CD14-positive monocyte (primary cell): ENCODE results near the gene HOXB5. TPM values are rescaled to one million over a fixed set of nuclear protein-coding genes. Genes with fewer than 3 reads are reported as not detected.

Experiments used
- DNase-seq, 3 donors: peaks; one replicate each; pipeline ENCODE4 v3.0.0-alpha.2; 2011 to 2022
- H2AFZ ChIP-seq: 2 replicates; pipeline ENCODE4 v1.6.0; 2012; ENCODE audit warnings: mild to moderate bottlenecking, low read depth, low read length, inconsistent platforms; ENCODE audit not compliant: insufficient read depth, poor library complexity, severe bottlenecking
- H3K27ac ChIP-seq, 2 donors: 1 replicate in 1 of 2; 2 replicates in 1 of 2; pipeline ENCODE4 v1.5.1; 2012 to 2013; ENCODE audit warnings: low read length in 2 of 2, control low read depth in 1 of 2, inconsistent platforms in 1 of 2, low read depth in 1 of 2, mild to moderate bottlenecking in 1 of 2
- H3K27me3 ChIP-seq, 2 donors: one replicate each; pipeline versions ENCODE4 v1.6.0 to v1.6.1; 2011 to 2013; ENCODE audit warnings: low read length in 2 of 2; ENCODE audit not compliant: control insufficient read depth in 2 of 2, insufficient read depth in 2 of 2
- H3K36me3 ChIP-seq, 2 donors: replicated peaks in 1 of 2; 1 replicate in 1 of 2; 2 replicates in 1 of 2; pipeline versions ENCODE4 v1.5.1 to v1.6.1; 2012 to 2013; ENCODE audit warnings: low read length in 2 of 2, control low read depth in 1 of 2, inconsistent platforms in 1 of 2, mild to moderate bottlenecking in 1 of 2; ENCODE audit not compliant: insufficient read depth in 2 of 2, control insufficient read depth in 1 of 2
- H3K4me1 ChIP-seq, 2 donors: 1 replicate in 1 of 2; 2 replicates in 1 of 2; pipeline versions ENCODE4 v1.5.1 to v1.6.1; 2012 to 2013; ENCODE audit warnings: low read length in 2 of 2, control low read depth in 1 of 2, inconsistent platforms in 1 of 2, mild to moderate bottlenecking in 1 of 2, moderate library complexity in 1 of 2; ENCODE audit not compliant: insufficient read depth in 2 of 2, control insufficient read depth in 1 of 2
- H3K4me2 ChIP-seq: replicated peaks from 2 replicates; pipeline ENCODE3; 2012; ENCODE audit warnings: low read length, moderate library complexity, mild to moderate bottlenecking; ENCODE audit not compliant: poor library complexity, severe bottlenecking; ENCODE audit errors: extremely low read depth
- H3K4me3 ChIP-seq, 3 experiments: fragments of 200-600 bp in 1 of 3; sonication (generic) in 1 of 3; replicated peaks in 1 of 3; 1 replicate in 2 of 3; 2 replicates in 1 of 3; pipeline ENCODE4 v1.5.1; 2011 to 2013; ENCODE audit warnings: low read length in 3 of 3, mild to moderate bottlenecking in 3 of 3, control low read depth in 2 of 3, low read depth in 2 of 3, inconsistent platforms in 1 of 3, moderate library complexity in 1 of 3
- H3K79me2 ChIP-seq: 2 replicates; pipeline ENCODE4 v1.6.0; 2012; ENCODE audit warnings: mild to moderate bottlenecking, control low read depth, inconsistent platforms, low read length, moderate library complexity; ENCODE audit not compliant: insufficient read depth
- H3K9ac ChIP-seq: 2 replicates; pipeline ENCODE4 v1.6.0; 2017; ENCODE audit warnings: low read length, mild to moderate bottlenecking; ENCODE audit not compliant: insufficient read depth, poor library complexity, severe bottlenecking
- H3K9me3 ChIP-seq, 2 donors: replicated peaks in 1 of 2; 1 replicate in 1 of 2; 2 replicates in 1 of 2; pipeline versions ENCODE4 v1.5.1 to v1.6.1; 2012 to 2013; ENCODE audit warnings: low read length in 2 of 2, control low read depth in 1 of 2; ENCODE audit not compliant: control insufficient read depth in 1 of 2, insufficient read depth in 1 of 2
- H4K20me1 ChIP-seq: 2 replicates; pipeline ENCODE4 v1.6.0; 2012; ENCODE audit warnings: mild to moderate bottlenecking, low read length, control low read depth, moderate library complexity; ENCODE audit not compliant: insufficient read depth
- H3K27ac Mint-ChIP-seq, 7 donors: one replicate each; pipeline ENCODE4 v1.8.0; 2020; ENCODE audit warnings: mild to moderate bottlenecking in 7 of 7, mixed read lengths in 7 of 7, moderate library complexity in 6 of 7, inconsistent platforms in 2 of 7
- H3K27me3 Mint-ChIP-seq, 3 donors: one replicate each; pipeline ENCODE4 v1.8.0; 2021 to 2022; ENCODE audit warnings: low read depth in 3 of 3, mild to moderate bottlenecking in 3 of 3, mixed read lengths in 3 of 3, moderate library complexity in 3 of 3, inconsistent platforms in 1 of 3
- H3K36me3 Mint-ChIP-seq, 2 donors: one replicate each; pipeline ENCODE4 v1.8.0; 2020; ENCODE audit warnings: mixed read lengths in 2 of 2, inconsistent platforms in 1 of 2, mild to moderate bottlenecking in 1 of 2
- H3K4me1 Mint-ChIP-seq: one replicate; pipeline ENCODE4 v1.8.0; 2020; ENCODE audit warnings: mild to moderate bottlenecking, mixed read lengths
- H3K4me3 Mint-ChIP-seq, 2 donors: one replicate each; pipeline ENCODE4 v1.8.0; 2020; ENCODE audit warnings: mild to moderate bottlenecking in 2 of 2, mixed read lengths in 2 of 2, moderate library complexity in 1 of 2
- H3K9me3 Mint-ChIP-seq, 7 donors: one replicate each; pipeline ENCODE4 v1.8.0; 2020 to 2022; ENCODE audit warnings: mixed read lengths in 7 of 7, mild to moderate bottlenecking in 6 of 7, moderate library complexity in 6 of 7, inconsistent platforms in 2 of 7
- WGBS: methylation state at CpG from one replicate; pipeline ENCODE4 v1.1.5; 2013; ENCODE audit warnings: missing lambda C conversion rate; ENCODE audit not compliant: insufficient coverage; 5-methylcytosine and 5-hydroxymethylcytosine counted together
- intact Hi-C, 2 donors: fragments of 100-400 bp; cut with micrococcal nuclease; formaldehyde crosslinking; loops; one replicate each; pipeline versions ENCODE4 v1.15.0 to v1.15.1; 2023
- polyA plus RNA-seq, 3 donors: library from polyadenylated mRNA; depleted of rRNA in 1 of 3; unstranded in 2 of 3; stranded (reverse) in 1 of 3; fragments of 300-500 nt in 2 of 3; fragments of >200 nt in 1 of 3; fragmentation: Illumina TruSeq in 2 of 3; gene quantifications; 1 replicate in 2 of 3; 2 replicates in 1 of 3; pipeline ENCODE4 v1.2.3, GENCODE V29; 2012 to 2021
- TF ChIP-seq, protein P1 (sequence below): fragments of 200-600 bp; IDR thresholded peaks from one replicate; pipeline ENCODE4 v1.8.0; 2022; ENCODE audit warnings: antibody characterized with exemption, mild to moderate bottlenecking

HOXB5 gene
- polyA plus RNA-seq, 3 donors, result not detected

DNA sequence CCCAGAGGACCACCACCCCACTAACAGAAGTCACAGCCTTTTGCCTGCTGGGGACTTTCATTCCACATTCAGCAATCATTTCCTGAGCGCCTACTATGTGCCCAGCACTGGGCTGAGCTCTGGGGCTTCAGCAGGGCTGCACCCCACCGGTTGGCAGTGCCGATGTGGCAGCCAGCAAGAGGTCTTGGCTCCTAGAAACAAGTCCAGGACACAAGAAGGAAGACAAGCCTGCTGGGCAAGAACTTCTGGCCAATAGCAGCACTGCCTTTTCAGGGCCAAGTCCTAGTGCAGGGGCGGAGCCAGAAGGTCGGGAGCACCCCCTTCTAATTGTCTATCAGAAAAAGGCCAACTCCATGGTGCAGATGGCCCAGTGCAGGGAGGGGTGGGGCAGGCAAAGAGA, 45.6 kb upstream of the HOXB5 start:
- peaks cover 93 to 99% (median 98%) of the 10 kb centered on the region in 3 donors for H3K27me3 Mint-ChIP-seq
- no peak overlapping the region for H3K4me3 ChIP-seq
- H4K20me1 ChIP-seq, result no peaks in the 10 kb centered on the region
- TF ChIP-seq, protein P1, sequence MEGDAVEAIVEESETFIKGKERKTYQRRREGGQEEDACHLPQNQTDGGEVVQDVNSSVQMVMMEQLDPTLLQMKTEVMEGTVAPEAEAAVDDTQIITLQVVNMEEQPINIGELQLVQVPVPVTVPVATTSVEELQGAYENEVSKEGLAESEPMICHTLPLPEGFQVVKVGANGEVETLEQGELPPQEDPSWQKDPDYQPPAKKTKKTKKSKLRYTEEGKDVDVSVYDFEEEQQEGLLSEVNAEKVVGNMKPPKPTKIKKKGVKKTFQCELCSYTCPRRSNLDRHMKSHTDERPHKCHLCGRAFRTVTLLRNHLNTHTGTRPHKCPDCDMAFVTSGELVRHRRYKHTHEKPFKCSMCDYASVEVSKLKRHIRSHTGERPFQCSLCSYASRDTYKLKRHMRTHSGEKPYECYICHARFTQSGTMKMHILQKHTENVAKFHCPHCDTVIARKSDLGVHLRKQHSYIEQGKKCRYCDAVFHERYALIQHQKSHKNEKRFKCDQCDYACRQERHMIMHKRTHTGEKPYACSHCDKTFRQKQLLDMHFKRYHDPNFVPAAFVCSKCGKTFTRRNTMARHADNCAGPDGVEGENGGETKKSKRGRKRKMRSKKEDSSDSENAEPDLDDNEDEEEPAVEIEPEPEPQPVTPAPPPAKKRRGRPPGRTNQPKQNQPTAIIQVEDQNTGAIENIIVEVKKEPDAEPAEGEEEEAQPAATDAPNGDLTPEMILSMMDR, result no peak
- DNase-seq, result no peak
- peaks cover 0 to 29% of the 10 kb centered on the region in 2 donors for H3K9me3 ChIP-seq
- no peak overlapping the region for H3K9ac ChIP-seq
- intact Hi-C loops, result no loop called here
- no peak overlapping the region for H3K4me2 ChIP-seq
- no peak overlapping the region for H3K27ac Mint-ChIP-seq
- no peak overlapping the region for H2AFZ ChIP-seq
- WGBS, result 90% methylated on average over 3 of the region's 5 CpGs
- peaks cover 0 to 3% of the 10 kb centered on the region in 2 donors for H3K36me3 Mint-ChIP-seq
- peaks cover 92 to 100% of the 10 kb centered on the region in 2 donors for H3K27me3 ChIP-seq
- no peak overlapping the region for H3K4me3 Mint-ChIP-seq
- H3K4me1 Mint-ChIP-seq, result peaks cover 8% of the 10 kb centered on the region
- no peaks in the 10 kb centered on the region for H3K4me1 ChIP-seq
- H3K36me3 ChIP-seq, result no peaks in the 10 kb centered on the region
- H3K79me2 ChIP-seq, result no peaks in the 10 kb centered on the region
- no peak overlapping the region for H3K27ac ChIP-seq
- peaks cover 0 to 34% (median 11%) of the 10 kb centered on the region in 7 donors for H3K9me3 Mint-ChIP-seq

DNA sequence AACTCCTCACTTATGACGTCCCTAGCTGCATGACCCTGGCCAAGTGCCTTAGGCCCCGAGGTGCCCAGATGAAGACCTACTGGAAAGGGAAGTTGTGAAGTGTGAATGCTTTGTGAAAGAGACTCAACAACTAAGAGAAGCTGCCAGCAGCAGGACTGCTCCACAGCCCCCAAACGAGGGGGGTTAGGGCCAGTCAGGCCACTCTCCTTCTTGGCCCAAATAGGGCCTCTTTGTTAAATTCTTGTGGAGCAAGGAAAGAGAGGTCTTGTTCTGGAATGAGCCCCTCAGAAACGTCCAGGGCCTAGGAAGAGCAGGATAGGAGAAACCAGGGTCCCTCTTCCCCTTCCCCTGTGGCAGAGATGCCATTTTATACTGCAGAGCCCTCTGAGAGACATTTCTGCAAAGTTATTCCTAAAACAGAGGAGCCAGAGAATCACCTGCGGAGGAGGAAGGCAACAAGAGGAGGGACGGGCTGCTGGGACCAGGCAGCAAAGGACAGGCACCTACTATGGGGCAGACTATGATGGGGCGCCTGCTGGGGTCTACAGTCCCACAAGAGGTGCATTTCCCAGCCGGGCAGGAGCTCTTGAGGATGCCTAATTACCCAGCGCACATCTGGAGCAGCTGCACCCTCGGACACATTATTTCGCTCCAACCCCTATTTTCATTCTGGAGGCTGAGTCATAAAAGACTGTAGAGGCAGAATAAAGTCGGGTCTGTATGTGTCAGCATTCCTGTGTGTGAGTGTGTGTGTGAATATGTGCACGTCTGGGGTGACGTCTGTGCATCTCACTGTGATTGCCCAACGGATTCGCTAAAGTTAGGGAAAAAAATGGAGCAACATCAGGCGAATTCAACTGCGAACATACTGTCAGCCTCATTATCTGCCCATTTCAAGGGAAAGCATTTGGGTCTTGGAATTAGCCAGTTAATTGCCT, 44.0 kb upstream of the HOXB5 start:
- DNase-seq, result no peak
- intact Hi-C loops, result no loop called here
- no peak overlapping the region for H2AFZ ChIP-seq

More for the DNA sequence above, 44.0 kb upstream of the HOXB5 start:
- peak overlapping the region in 1 of 2 donors; percentile 61 for H3K4me3 Mint-ChIP-seq
- H3K36me3 Mint-ChIP-seq, result peaks cover 0 to 6% of the 10 kb centered on the region in 2 donors
- H3K9me3 Mint-ChIP-seq, result peaks cover 0 to 32% (median 13%) of the 10 kb centered on the region in 7 donors
- peaks cover 8% of the 10 kb centered on the region for H3K4me1 Mint-ChIP-seq
- TF ChIP-seq, protein P1, result no peak
- no peak overlapping the region for H3K4me3 ChIP-seq
- WGBS, result 85% methylated on average over 9 of the region's 18 CpGs
- H3K4me1 ChIP-seq, result no peaks in the 10 kb centered on the region
- H3K27ac ChIP-seq, result no peak overlapping the region
- no peaks in the 10 kb centered on the region for H3K36me3 ChIP-seq
- H3K27ac Mint-ChIP-seq, result no peak overlapping the region
- no peaks in the 10 kb centered on the region for H3K79me2 ChIP-seq
- no peak overlapping the region for H3K4me2 ChIP-seq
- peaks cover 0 to 21% of the 10 kb centered on the region in 2 donors for H3K9me3 ChIP-seq
- H3K9ac ChIP-seq, result no peak overlapping the region
- peaks cover 84 to 100% of the 10 kb centered on the region in 2 donors for H3K27me3 ChIP-seq
- H3K27me3 Mint-ChIP-seq, result peaks cover 92 to 99% (median 96%) of the 10 kb centered on the region in 3 donors
- no peaks in the 10 kb centered on the region for H4K20me1 ChIP-seq
